SK-N-DZ (cell line): ENCODE measurements around the gene SHANK1.

Experiments
- DNase-seq: peaks from one replicate; pipeline ENCODE4 v3.0.0-alpha.2; 2015; ENCODE audit warnings: low spot score

The SHANK1 gene

GRCh38 chr19:50660088-50660366 is 59.6 kb downstream of the SHANK1 start:
- no peak for DNase-seq

GRCh38 chr19:50659318-50660087 is 60.1 kb downstream of the SHANK1 start:
- DNase-seq: no peak

- peak; percentile 79 for DNase-seq
Observed at GRCh38 chr19:50658441-50659317, 60.9 kb downstream of the SHANK1 start.

GRCh38 chr19:50657712-50658440 is 61.7 kb downstream of the SHANK1 start:
- DNase-seq: peak; percentile 98

- no peak for DNase-seq
Observed at GRCh38 chr19:50657222-50657669, 62.4 kb downstream of the SHANK1 start.

- no peak for DNase-seq
Observed at GRCh38 chr19:50654882-50655281, 64.7 kb downstream of the SHANK1 start.

DNA sequence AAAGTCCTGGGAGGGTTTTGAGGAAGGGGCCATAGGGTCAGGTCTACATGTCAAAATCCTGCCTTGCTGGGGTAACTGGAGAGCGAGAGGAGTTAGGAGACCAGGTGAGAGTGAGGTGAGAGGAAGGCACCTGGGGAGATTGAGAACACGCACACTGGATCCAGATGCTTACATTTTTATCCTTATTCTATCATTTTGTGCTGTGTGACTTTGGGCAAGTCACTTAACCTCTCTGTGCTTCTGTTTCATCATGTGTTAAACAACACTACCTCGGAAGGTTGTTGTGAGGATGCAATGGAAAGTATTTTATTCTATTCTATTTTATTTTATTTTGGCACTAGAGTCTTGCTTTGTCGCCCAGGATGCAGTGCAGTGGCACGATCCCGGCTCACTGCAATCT is 66.9 kb downstream of the SHANK1 start:
- no peak for DNase-seq

GRCh38 chr19:50651174-50651573 is 68.4 kb downstream of the SHANK1 start:
- no peak for DNase-seq

- DNase-seq: peak; percentile 62
Observed at GRCh38 chr19:50649433-50650391, 69.9 kb downstream of the SHANK1 start, which contains the start of gene C19orf81. Gene C19orf81, plus strand, starts transcription at chr19:50649445. Its CDS starts 0 bp downstream, at chr19:50649445.

DNA sequence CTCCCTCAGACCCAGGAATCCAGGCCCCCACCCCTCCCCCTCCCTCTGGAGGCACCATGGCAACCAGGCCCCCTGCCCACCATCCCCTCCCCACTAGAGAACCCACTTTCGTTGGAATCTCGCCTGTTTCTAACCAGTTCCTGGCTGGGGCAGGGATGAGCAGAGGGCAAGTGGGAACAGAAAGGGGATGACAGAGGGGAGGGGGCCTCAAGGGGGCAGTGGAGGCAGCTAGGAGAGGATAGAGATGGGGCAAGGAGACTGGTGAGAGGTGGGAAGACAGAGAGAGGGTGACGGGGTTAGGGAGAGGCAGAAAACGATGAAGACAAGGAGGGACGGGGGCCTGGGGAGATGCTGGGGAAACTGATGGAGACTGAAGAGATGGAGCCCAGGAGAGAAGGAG is 70.9 kb downstream of the SHANK1 start:
- DNase-seq: no peak

GRCh38 chr19:50647879-50648615 is 71.6 kb downstream of the SHANK1 start:
- DNase-seq: no peak

DNA sequence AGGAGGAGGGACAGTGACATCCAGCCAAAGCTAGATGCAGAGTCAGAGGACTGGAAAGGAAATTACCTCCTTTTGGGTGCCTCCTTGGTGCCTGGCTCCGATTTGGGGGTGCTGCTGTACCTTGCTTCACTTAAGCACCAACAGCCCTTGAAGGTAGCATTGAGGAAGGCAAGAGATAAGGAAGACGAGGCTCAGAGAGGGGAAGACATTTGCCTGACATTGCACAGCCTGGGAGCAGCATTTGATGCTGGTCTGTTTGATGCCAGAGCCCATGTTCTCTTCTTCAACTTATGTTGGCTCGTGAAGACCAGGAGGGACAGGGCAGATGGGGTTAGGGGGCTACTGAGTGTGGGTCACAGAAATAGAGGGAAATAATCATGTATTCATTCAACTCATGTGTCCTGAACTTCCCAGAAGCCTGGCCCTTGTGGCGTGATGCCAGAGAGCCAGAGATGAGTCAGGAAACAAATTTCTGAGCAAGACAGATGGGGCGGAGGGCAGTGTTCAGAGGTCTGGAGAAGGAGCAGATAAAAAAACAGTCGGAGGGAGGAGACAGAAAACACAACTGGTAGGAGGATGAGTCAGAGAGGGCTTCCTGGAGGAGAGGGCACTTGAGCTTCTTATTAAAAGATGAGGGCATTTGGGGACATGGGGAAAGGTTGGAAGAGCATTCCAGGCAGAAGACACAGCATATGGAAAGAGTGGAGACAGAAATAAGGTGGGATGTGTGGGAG is 73.4 kb downstream of the SHANK1 start:
- no peak for DNase-seq

- DNase-seq: no peak
Observed at GRCh38 chr19:50645107-50645506, 74.5 kb downstream of the SHANK1 start.

DNA sequence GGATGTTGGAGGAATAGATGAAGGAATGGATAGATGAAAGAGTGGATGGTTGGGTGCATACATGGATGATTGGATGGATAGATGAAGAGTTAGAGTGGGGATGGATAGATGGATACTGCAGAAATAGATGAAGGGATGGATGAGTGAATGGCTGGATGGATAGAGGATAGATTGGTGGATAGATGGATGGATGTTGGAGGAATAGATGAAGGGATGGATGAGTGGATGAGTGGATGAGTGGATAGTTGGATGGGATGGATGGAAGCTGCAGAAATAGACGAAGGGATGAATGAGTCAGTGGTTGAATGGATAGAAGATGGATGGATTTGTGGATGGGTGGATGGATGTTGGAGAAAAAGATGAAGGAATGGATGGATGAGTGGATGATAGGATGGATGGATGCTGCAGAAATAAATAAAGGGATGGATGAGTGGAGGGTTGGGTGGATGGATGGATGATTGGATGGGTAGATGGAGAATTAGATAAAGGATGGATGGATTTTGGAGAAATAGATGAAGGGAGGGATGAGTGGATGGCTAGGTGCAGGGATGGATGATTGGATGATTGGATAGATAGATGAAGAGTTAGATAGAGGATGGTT is 75.2 kb downstream of the SHANK1 start:
- DNase-seq: no peak

GRCh38 chr19:50640368-50640767 is 79.2 kb downstream of the SHANK1 start:
- no peak for DNase-seq

GRCh38 chr19:50639121-50640112 is 80.2 kb downstream of the SHANK1 start, which contains the start of gene SYT3:
Gene SYT3, minus strand, starts transcription at chr19:50639881. Its CDS starts 2,470 bp downstream, at chr19:50637411.
- peak; percentile 63 for DNase-seq

DNA sequence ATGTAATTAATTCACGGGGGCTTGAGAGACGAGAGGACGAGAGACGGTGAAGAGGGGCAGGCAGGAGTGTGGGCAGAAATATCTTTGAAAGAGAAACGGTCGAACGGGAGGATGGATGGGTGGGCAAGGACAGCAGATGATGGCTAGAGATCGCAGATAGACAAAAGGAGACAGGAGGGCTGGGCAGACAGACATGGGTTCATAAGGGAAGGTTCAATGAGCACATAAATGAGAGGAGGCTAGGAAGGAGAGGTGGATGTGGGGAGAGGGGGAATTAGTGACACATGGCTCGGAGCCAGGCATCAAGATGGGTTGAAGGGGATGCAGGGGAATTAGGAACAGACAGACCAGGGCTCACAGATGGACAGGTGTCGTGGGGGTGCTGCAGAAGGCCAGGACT is 81.0 kb downstream of the SHANK1 start:
- DNase-seq: no peak
